ENCODE results near the gene SBF2.

DNA sequence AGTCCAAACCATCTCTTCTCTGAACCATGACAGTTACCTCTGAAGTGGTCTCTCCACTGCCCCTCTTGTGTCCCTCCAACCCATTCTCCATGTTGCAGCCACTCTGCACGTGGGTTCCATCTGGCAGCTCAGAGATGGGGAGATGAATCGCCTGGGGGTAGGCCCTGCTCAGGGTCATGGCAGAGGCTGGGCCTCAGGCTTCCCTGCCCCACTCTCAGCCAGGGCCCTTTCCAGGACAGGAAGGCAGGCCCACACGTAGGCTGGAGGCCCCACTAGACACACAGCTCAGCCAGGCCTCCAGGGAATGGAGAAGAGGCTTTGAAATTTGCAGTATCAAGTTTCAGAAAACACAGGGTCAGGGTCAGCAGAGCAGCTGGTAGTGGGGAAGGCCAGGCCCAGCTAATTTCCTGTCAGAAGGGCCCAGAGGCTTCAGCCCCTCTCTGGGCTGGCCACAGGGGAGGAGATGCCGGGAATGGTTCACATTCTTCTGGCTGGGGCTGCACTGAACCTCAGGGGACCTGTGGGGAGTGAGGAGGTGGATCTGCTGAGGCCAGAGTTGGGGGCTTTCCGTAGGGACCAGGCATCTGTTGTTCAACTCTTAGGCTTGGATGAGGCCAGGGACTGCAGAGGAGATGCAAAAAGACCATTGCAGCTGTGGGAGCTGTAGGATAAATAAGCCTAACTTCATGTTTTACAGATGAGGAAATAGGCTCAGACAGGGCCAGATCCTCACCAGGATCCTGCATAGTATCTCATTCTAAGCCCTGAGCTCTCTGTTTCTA lies 528.5 kb downstream of the SBF2 start:
- TF ChIP-seq, protein P1, sequence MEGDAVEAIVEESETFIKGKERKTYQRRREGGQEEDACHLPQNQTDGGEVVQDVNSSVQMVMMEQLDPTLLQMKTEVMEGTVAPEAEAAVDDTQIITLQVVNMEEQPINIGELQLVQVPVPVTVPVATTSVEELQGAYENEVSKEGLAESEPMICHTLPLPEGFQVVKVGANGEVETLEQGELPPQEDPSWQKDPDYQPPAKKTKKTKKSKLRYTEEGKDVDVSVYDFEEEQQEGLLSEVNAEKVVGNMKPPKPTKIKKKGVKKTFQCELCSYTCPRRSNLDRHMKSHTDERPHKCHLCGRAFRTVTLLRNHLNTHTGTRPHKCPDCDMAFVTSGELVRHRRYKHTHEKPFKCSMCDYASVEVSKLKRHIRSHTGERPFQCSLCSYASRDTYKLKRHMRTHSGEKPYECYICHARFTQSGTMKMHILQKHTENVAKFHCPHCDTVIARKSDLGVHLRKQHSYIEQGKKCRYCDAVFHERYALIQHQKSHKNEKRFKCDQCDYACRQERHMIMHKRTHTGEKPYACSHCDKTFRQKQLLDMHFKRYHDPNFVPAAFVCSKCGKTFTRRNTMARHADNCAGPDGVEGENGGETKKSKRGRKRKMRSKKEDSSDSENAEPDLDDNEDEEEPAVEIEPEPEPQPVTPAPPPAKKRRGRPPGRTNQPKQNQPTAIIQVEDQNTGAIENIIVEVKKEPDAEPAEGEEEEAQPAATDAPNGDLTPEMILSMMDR (IDR thresholded peaks at IDR 0.05), result no peak
- TF ChIP-seq EP300 (IDR thresholded peaks at IDR 0.05) (no peak), POLR2A (IDR thresholded peaks at IDR 0.05) (no peak), POLR2AphosphoS5 (IDR thresholded peaks at IDR 0.05) (peak; percentile 57)

All from gastroesophageal sphincter (tissue), 3 donors.